DND-41 (cell line): ENCODE data around the gene MYH16.

Experiments
- CTCF ChIP-seq: IDR thresholded peaks from 2 replicates; pipeline ENCODE4 v1.5.1; 2012; ENCODE audit warnings: borderline replicate concordance, low read length, moderate library complexity, mild to moderate bottlenecking; ENCODE audit not compliant: poor library complexity, severe bottlenecking; ENCODE audit errors: extremely low read depth
- EZH2 ChIP-seq: IDR thresholded peaks from 3 replicates; pipeline ENCODE4 v1.6.1; 2012; ENCODE audit warnings: borderline replicate concordance, low read depth, mild to moderate bottlenecking, moderate library complexity, low read length, inconsistent platforms; ENCODE audit not compliant: severe bottlenecking

GRCh38 chr7:99289185-99289584 lies 16.5 kb downstream of the MYH16 start:
- TF ChIP-seq CTCF (no peak), EZH2 (no peak)
